ENCODE data around the gene PCNA.
A peak's percentile ranks its signal among the peaks of the same experiment; 100 is the strongest.

The PCNA gene

GRCh38 chr20:5119435-5120184, at the start of gene PCNA:
Gene PCNA, minus strand, starts transcription at chr20:5119958. Its CDS starts 160 bp downstream, at chr20:5119798.
- no peak for TF ChIP-seq CTCF (IDR thresholded peaks at IDR 0.05; ENCODE audit: extremely low read depth, insufficient read depth, missing control alignments)
- DNase-seq (ENCODE audit: low spot score): peak; percentile 96
- in situ Hi-C loops (cut with MboI; ENCODE audit: low pct_unique_long_range_greater_than_20kb, low sequenced_read_pairs, unreplicated experiment): loop anchor here (5.0 kb wide), 1 partner anchor 68 kb away; no protein-coding TSS in a partner anchor

- TF ChIP-seq CTCF (IDR thresholded peaks at IDR 0.05; ENCODE audit: extremely low read depth, insufficient read depth, missing control alignments): no peak
- DNase-seq (ENCODE audit: low spot score): no peak
- in situ Hi-C loops (cut with MboI; ENCODE audit: low pct_unique_long_range_greater_than_20kb, low sequenced_read_pairs, unreplicated experiment): no loop called here
Measured at GRCh38 chr20:5168651-5169396, 49.1 kb upstream of the PCNA start.

DNA sequence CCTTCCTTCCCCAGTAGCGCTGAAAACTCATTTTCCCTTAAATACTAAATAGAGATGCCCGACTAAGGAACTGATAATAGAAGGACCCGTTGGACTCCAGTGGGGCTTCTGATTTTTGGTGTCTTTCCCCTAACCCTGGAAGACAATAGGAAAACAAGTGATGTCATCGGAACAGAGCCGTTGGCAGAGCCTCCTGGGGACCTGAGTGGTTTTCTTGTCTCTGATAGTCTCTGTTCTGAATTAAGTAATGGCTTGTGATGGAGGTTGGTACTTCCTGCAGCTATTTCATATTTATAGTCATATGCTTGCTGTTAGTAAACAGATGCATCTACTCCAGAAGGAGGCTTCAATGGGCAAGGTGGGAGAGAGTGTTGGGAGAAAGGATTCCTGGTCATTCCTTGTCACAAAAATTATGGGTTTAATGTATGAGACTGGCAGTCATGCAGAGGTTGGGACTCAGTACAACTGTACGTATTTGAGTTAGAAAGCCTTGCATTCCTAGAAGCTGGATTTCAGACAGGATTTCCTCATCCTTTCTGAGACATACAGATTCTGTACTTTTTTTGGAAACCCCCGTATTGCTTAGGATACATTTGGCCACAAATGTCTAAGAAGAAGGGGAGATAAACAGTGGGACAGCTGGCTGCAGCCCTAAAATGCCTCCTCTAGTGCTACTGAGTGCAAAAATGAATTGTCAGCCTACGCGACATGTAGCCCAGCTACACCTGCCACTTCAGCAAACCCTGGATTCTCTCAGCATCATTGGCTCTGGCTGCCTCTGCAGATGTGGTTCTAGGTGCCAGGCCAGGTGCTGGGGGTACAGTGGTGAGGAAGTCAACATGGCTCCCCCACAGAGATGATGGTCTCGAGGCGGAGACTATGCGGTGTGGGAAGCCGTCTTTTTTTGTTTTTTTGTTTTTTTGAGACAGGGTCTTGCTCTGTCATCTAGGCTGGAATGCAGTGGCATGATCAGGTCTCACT, 45.2 kb upstream of the PCNA start:
- in situ Hi-C loops (cut with MboI; ENCODE audit: low pct_unique_long_range_greater_than_20kb, low sequenced_read_pairs, unreplicated experiment): no loop called here
- DNase-seq (ENCODE audit: low spot score): no peak
- no peak for TF ChIP-seq CTCF (IDR thresholded peaks at IDR 0.05; ENCODE audit: extremely low read depth, insufficient read depth, missing control alignments)

- no peak for DNase-seq (ENCODE audit: low spot score)
- in situ Hi-C loops (cut with MboI; ENCODE audit: low pct_unique_long_range_greater_than_20kb, low sequenced_read_pairs, unreplicated experiment): no loop called here
Measured at GRCh38 chr20:5161536-5162164, 41.9 kb upstream of the PCNA start.

DNA sequence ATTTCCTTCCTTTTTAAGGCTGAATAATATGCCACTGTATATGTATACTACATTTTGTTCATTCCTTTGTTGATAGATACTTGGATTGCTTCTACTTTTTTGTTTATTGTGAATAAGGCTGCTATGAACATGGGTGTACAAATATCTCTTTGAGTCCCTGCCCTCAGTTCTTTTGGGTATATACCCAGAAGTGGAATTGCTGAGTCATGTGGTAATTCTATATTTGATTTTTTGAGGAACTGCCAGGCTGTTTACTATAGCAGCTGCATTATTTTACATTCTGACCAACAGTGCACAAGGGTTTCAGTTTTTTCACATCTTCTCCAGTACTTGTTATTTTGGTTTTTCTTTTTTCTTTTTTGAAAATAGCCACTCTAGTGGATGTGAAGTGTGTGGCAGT, 41.1 kb upstream of the PCNA start:
- in situ Hi-C loops (cut with MboI; ENCODE audit: low pct_unique_long_range_greater_than_20kb, low sequenced_read_pairs, unreplicated experiment): no loop called here
- no peak for TF ChIP-seq CTCF (IDR thresholded peaks at IDR 0.05; ENCODE audit: extremely low read depth, insufficient read depth, missing control alignments)
- DNase-seq (ENCODE audit: low spot score): no peak

More at GRCh38 chr20:5161536-5162164, 41.9 kb upstream of the PCNA start:
- TF ChIP-seq CTCF (IDR thresholded peaks at IDR 0.05; ENCODE audit: extremely low read depth, insufficient read depth, missing control alignments): no peak

All from GM13977 (cell line).